HG02885 (cell line): ENCODE measurements around the gene ADAR.

ENCODE experiments used
- ATAC-seq: cut with Tn5 transposase; IDR thresholded peaks from one replicate; pipeline ENCODE4 v1.9.1; 2021; ENCODE audit warnings: mild to moderate bottlenecking; ENCODE audit not compliant: unreplicated experiment, poor library complexity

Gene ADAR

GRCh38 chr1:154559466-154560044 is 48.4 kb downstream of the ADAR start:
- ATAC-seq: peak; percentile 44

- peak; percentile 85 for ATAC-seq
Observed at GRCh38 chr1:154558720-154559465, 49.1 kb downstream of the ADAR start.

DNA sequence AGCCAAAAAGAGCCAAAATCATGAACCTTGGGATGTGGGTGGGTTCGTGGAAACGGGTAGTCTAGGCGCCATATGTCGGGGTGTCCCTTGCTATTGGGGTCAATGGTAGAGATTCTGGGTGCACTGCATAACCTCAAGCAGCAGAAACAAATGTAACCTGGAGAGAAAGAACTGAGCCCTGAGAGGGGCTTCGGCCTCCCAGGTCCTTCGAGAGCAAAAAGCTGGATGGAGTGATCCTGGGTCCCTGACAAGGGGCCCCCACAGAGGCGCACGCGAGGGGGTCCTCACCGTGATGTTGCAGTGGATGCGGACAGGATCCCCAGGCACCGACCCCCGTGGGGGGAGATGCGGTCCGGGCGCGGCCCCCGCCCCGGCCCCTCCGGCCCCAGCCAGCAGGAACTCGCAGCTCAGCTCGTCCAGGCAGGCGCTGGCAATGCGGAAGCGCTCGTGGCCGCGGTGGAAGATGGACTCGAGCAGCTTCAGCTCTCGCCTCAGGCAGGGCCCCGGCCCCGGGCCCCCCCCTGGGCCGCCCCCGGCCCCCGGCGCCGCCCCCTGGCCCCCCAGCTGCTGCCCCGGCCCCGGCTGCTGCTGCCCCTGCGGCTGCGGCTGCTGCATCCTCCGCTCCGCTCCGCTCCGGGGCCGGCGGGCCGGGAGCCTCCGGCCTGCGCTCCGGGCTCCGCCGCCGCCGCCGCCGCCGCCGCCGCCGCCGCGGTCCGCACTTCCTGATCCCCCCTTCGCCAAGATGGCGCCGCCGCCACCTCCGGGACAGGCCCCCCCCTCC is 49.9 kb downstream of the ADAR start, which contains the start of gene UBE2Q1:
Gene UBE2Q1, minus strand, starts transcription at position 724 of the 781 bp plus-strand sequence. Its CDS starts 109 bp downstream, at position 615.
- ATAC-seq: peak; percentile 18

- no peak for ATAC-seq
Observed at GRCh38 chr1:154557248-154557938, 50.6 kb downstream of the ADAR start.

GRCh38 chr1:154556422-154556821 is 51.6 kb downstream of the ADAR start:
- no peak for ATAC-seq

GRCh38 chr1:154553056-154554030 is 54.6 kb downstream of the ADAR start:
- no peak for ATAC-seq

- ATAC-seq: no peak
Observed at GRCh38 chr1:154552036-154552435, 56.0 kb downstream of the ADAR start.

DNA sequence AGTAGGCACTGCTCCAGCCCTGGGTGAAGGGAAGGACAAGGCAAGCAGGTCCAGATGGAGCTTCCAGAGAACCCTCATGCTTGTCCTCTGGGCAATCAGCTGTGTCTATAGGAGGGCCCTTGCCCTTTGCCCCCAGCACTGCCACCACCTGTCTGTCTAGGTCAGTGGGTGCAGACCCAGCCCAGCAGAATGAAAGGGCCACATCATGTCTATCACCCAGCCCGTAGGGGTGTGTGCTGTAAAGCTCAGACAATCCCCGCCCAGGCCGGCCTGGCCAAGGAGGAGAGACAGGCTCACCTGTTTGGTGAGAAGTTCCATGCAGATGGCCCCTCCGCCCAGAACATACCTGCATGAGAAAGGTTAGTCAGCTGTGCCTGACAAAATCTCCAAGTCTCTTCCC is 56.5 kb downstream of the ADAR start:
- ATAC-seq: no peak

- ATAC-seq: no peak
Observed at GRCh38 chr1:154550657-154551056, 57.3 kb downstream of the ADAR start.

GRCh38 chr1:154550070-154550469 is 57.9 kb downstream of the ADAR start:
- no peak for ATAC-seq

GRCh38 chr1:154549202-154549770 is 58.7 kb downstream of the ADAR start:
- ATAC-seq: no peak

GRCh38 chr1:154548028-154548427 is 60.0 kb downstream of the ADAR start:
- no peak for ATAC-seq

DNA sequence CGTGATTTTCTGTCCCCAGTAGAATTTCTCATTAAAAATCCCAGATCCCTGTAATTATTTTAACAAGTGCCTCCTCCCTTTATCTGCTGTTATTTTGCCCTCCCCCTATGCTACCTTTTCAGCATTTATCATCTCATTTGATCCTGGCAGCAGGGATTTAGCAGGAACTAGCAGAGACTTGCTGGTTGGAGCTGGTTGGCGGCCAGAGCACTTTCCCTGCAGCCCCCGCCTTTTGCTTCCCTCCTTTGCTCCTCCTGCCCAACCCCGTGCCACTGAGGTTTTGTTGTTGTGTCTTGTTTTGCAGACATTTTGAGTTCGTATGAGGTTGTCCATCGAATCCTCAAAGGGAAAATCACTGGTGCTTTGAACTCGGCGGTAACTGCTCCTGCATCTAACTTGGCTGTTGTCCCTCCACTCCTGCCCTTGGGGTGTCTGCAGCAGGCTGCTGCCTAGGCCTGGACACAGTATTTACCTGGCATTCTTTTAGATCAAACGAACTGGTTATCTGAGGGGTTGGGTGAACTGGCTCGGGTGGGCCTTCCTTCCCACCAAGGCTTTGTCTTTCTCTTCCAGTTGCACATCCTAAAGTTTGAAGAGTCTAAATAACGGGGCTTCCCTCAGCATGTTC is 60.8 kb downstream of the ADAR start:
- no peak for ATAC-seq

DNA sequence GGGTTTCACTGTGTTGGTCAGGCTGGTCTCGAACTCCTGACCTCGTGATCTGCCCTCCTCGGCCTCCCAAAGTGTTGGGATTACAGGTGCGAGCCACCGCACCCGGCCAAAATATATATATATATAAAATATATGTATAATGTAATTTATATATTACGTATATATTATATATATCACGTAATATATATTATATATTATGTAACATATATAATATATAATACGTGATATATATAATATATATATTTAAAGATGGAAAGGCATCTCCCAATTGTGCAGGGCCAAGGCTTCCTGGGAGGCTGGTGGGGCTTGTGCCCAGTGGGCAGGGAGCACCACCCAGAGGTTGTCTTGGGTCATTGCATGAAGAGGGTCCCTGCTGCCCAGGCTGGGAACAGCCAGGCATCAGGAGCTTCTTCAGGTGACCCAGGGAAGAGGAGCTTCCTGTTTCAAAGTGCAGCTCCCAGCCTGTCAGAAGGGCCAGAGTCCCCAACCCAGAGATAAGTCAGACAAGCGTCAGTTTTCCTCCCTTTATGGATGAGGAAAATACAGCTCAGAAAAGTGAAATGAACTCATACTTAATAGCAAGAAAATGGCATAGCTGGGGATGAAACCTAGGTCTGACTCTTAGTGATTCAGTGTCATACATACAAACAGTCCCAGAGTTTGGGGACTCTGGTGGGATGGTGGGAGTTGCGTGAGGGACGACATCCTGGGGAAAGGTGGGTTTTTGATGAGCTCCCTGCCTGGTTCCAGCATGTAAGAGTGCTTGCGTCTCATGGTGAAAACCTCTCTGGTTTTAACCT is 61.5 kb downstream of the ADAR start:
- no peak for ATAC-seq

DNA sequence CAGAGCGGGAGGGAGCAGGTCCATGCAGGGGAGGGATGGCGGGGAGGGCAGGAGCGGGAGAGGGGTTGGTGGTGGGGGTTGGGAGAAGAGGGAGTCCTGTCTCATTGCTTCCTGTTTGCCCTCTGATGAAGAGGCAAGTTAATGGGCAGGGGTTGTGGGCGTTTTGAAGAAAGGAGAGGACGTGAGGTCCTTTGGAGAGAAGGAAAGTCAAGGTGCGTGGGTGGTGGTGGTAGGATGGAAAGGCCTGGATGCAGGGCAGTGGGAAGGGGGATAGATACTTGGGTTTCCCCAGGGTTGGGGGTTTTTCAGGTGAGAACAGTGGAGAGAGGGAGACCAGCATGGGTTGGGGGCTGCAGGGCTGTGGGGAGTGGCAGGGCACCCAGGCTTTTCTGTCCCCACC is 66.8 kb downstream of the ADAR start:
- no peak for ATAC-seq

DNA sequence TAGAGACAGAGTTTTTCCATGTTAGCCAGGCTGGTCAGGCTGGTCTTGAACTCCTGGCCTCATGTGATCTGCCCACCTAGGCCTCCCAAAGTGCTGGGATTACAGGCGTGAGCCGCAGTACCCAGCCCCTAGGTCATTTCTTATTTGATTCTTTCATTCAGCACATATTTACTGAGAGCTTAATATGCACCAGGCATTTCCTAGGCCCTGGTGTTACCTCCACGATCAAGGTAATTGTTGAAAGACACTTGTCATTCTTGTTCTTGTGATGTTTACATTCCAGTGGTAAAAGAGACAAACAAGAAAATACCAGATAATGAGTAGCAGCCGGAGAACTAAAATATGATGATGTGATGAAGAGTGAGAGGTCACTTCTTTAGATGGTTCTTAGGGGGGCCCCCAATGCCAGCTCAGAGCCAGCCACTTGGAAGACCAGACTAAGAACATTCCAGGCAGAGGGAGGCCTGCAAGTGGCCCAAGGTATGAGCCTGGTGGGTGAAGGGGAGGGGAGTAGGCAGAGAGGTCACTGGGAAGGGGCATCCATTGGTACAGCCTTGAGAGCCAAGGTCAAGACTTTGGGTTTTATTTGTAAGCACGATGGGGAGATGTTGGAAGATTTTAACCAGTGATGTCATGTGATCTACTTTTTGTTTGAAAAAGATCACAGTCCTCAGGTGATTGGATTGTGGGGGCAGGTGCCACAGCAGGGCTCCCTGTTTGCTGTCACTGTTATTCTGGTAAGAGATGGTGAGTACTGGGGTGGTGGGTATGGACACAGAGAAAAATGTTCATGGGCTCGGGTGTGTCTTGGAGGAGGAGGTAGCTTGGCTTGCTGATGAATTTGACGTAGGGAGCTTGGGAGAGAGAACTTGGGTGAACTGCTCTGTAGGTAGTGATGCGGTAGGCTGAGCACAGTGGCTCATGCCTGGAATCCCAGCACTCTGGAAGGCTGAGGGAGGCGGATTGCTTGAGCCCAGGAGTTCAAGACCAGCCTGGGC is 68.2 kb downstream of the ADAR start:
- ATAC-seq: no peak

DNA sequence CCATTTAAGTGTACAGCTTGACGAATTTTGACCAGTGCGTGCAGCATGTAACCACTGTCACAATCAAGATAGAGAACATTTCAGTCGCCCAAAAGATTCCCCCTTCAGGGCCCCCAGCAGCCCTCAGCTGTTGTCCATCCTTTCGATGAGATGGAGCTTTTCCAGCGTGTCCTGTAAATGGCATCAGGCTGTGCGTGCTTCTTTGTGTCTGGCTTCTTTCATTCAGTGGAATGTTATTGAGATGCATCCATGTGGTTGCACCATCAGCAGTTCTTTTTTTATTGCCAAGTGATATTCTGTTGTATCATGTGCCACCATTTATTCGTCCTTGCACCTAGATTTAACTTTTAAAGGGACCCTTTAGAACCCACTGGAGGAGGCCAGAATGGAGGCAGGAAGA is 71.4 kb downstream of the ADAR start:
- no peak for ATAC-seq
